Natural killer cell (primary cell): ENCODE measurements around the gene OLFML2A. TPM values are rescaled to one million over a fixed set of nuclear protein-coding genes. Genes with fewer than 3 reads are reported as not detected.

Source experiments
- ATAC-seq, 3 donors: fragments of 150-1000 bp in 2 of 3; fragments of 200-7000 bp in 1 of 3; cut with Tn5 transposase; 1 replicate in 1 of 3; 2 replicates in 2 of 3; pipeline ENCODE4 v1.10.0; 2021; ENCODE audit warnings: mild to moderate bottlenecking in 2 of 3, moderate library complexity in 2 of 3
- DNase-seq, 2 donors: peaks; one replicate each; pipeline versions ENCODE4 v3.0.0 to v3.0.0-alpha.2; 2013 to 2021; ENCODE audit warnings: mixed read lengths in 1 of 2
- H3K27ac ChIP-seq: one replicate; pipeline ENCODE4 v1.5.1; 2013; ENCODE audit warnings: mild to moderate bottlenecking, low read length
- H3K27me3 ChIP-seq: one replicate; pipeline ENCODE4 v1.6.1; 2013; ENCODE audit warnings: low read length; ENCODE audit not compliant: control insufficient read depth, insufficient read depth
- H3K36me3 ChIP-seq: one replicate; pipeline ENCODE4 v1.6.1; 2013; ENCODE audit warnings: low read length; ENCODE audit not compliant: control insufficient read depth, insufficient read depth
- H3K4me1 ChIP-seq: one replicate; pipeline ENCODE4 v1.6.1; 2013; ENCODE audit warnings: low read length; ENCODE audit not compliant: control insufficient read depth, insufficient read depth
- H3K4me3 ChIP-seq: one replicate; pipeline ENCODE4 v1.5.1; 2013; ENCODE audit warnings: low read length
- H3K9me3 ChIP-seq: one replicate; pipeline ENCODE4 v1.6.1; 2013; ENCODE audit warnings: low read length; ENCODE audit not compliant: control insufficient read depth, insufficient read depth
- H3K27ac Mint-ChIP-seq, 2 donors: one replicate each; pipeline ENCODE4 v1.8.0; 2022; ENCODE audit warnings: mild to moderate bottlenecking in 2 of 2, mixed read lengths in 2 of 2, moderate library complexity in 1 of 2
- H3K27me3 Mint-ChIP-seq, 2 donors: one replicate each; pipeline ENCODE4 v1.8.0; 2022; ENCODE audit warnings: low read depth in 2 of 2, mixed read lengths in 2 of 2
- H3K36me3 Mint-ChIP-seq: one replicate; pipeline ENCODE4 v1.8.0; 2022; ENCODE audit warnings: mixed read lengths
- H3K4me1 Mint-ChIP-seq, 2 donors: one replicate each; pipeline ENCODE4 v1.8.0; 2022; ENCODE audit warnings: mixed read lengths in 2 of 2
- H3K4me3 Mint-ChIP-seq: one replicate; pipeline ENCODE4 v1.8.0; 2022; ENCODE audit warnings: mild to moderate bottlenecking, moderate library complexity, mixed read lengths
- H3K9me3 Mint-ChIP-seq, 2 donors: one replicate each; pipeline ENCODE4 v1.8.0; 2022; ENCODE audit warnings: mixed read lengths in 2 of 2
- WGBS: methylation state at CpG from one replicate; pipeline ENCODE4 v1.1.7; 2013; ENCODE audit warnings: missing lambda C conversion rate; ENCODE audit not compliant: insufficient coverage; 5-methylcytosine and 5-hydroxymethylcytosine counted together
- intact Hi-C: fragments of 100-400 bp; cut with micrococcal nuclease; formaldehyde crosslinking; loops from one replicate; pipeline ENCODE4 v1.14.2; 2022
- total RNA-seq, 4 donors: library from RNA; stranded (reverse); fragments of 120-200 nt in 1 of 4; gene quantifications; one replicate each; pipeline versions ENCODE4 v1.2.3 to v1.2.4, GENCODE V29; 2013 to 2022
- TF ChIP-seq, protein P1 (sequence below): fragments of 200-600 bp; IDR thresholded peaks from one replicate; pipeline ENCODE4 v1.8.0; 2022; ENCODE audit warnings: antibody characterized with exemption

Gene OLFML2A
- total RNA-seq, 3 donors from 2014 or later (not counting 1 experiment from before 2014, with no cell fraction given), result not detected

DNA sequence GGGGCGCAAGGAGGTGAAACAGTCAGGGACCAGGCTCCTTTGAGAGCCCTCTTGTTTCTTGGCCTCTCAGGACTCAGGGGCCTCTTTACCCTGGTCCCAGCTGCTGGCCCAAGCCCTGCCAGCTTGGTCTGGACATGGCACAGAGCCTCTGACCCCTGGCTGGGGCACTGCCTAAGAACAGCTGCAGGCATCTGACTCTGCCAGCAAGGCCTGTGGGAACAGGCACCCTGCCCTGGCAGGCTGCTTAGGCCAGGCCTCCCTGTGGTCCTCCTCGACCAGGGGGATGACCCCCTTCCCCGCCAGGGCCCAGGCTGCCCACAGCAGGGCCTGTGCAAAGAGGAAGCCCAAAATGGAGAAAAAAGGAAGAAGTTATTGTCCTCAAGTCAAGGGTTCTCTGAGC lies 25.5 kb downstream of the OLFML2A start:
- ATAC-seq, result no peak
- WGBS, result 41% methylated on average over 3 of the region's 3 CpGs
- no peak overlapping the region for H3K27ac ChIP-seq

DNA sequence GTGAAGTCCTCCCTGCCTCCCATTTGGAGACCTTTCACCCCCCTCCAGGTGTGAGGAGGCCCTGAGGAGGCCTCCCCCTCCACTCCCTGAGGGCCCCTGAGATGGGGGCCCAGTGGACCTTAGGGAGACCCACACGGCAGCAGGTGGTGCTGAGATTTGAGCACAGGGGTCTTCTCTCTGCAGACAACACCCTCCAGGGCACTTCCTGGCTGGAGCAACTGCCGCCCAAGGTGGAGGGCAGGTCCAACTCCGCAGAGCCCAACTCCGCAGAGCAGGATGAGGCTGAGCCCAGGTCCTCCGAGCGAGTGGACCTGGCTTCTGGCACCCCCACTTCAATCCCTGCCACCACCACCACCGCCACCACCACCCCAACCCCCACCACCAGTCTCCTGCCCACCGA lies 27.0 kb downstream of the OLFML2A start:
- intact Hi-C loops, result no loop called here
- Mint-ChIP-seq H3K36me3 (no peaks in the 10 kb centered on the region), H3K27ac (no peak overlapping the region), H3K4me3 (no peak overlapping the region), H3K9me3 (no peaks in the 10 kb centered on the region), H3K4me1 (no peaks in the 10 kb centered on the region), H3K27me3 (peaks cover 0 to 5% of the 10 kb centered on the region in 2 donors)
- ATAC-seq, result no peak
- H3K9me3 ChIP-seq, result no peaks in the 10 kb centered on the region
- no peaks in the 10 kb centered on the region for H3K36me3 ChIP-seq
- no peak overlapping the region for H3K4me3 ChIP-seq
- 91% methylated on average over 8 of the region's 8 CpGs for WGBS
- no peaks in the 10 kb centered on the region for H3K27me3 ChIP-seq
- no peak overlapping the region for H3K27ac ChIP-seq
- TF ChIP-seq, protein P1, sequence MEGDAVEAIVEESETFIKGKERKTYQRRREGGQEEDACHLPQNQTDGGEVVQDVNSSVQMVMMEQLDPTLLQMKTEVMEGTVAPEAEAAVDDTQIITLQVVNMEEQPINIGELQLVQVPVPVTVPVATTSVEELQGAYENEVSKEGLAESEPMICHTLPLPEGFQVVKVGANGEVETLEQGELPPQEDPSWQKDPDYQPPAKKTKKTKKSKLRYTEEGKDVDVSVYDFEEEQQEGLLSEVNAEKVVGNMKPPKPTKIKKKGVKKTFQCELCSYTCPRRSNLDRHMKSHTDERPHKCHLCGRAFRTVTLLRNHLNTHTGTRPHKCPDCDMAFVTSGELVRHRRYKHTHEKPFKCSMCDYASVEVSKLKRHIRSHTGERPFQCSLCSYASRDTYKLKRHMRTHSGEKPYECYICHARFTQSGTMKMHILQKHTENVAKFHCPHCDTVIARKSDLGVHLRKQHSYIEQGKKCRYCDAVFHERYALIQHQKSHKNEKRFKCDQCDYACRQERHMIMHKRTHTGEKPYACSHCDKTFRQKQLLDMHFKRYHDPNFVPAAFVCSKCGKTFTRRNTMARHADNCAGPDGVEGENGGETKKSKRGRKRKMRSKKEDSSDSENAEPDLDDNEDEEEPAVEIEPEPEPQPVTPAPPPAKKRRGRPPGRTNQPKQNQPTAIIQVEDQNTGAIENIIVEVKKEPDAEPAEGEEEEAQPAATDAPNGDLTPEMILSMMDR, result no peak
- peaks cover 18% of the 10 kb centered on the region for H3K4me1 ChIP-seq
- no peak for DNase-seq

More for the DNA sequence above, 25.5 kb downstream of the OLFML2A start:
- Histone ChIP-seq H3K27me3 (no peaks in the 10 kb centered on the region), H3K4me3 (no peak overlapping the region), H3K36me3 (no peaks in the 10 kb centered on the region), H3K9me3 (no peaks in the 10 kb centered on the region), H3K4me1 (peaks cover 18% of the 10 kb centered on the region)
- H3K27ac Mint-ChIP-seq, result no peak overlapping the region
- H3K9me3 Mint-ChIP-seq, result no peaks in the 10 kb centered on the region
- peaks cover 0 to 3% of the 10 kb centered on the region in 2 donors for H3K27me3 Mint-ChIP-seq
- no peak overlapping the region for H3K4me3 Mint-ChIP-seq
- no peaks in the 10 kb centered on the region for H3K36me3 Mint-ChIP-seq
- intact Hi-C loops, result no loop called here
- TF ChIP-seq, protein P1, result no peak
- no peaks in the 10 kb centered on the region for H3K4me1 Mint-ChIP-seq
- DNase-seq, result no peak

DNA sequence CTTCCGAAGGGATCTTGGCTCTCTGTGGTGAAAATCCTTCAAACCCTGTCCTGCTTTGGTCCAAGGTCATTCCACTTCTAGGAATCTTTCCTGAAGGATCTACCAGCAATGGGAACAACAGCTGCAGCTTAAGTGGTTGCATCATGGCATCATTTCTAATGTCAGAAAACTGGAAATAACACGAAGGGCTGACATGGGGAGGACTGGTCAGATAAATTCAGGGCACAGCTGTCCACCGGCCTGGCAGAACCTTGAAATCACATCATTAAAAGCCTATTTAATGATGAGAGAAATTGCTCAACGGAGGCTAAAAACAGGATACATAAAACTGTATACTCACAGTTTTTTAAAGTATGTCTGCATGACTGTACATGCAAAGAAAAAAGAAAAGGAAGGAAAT lies 28.3 kb downstream of the OLFML2A start:
- no peaks in the 10 kb centered on the region for H3K9me3 ChIP-seq
- Mint-ChIP-seq H3K9me3 (no peaks in the 10 kb centered on the region), H3K4me3 (no peak overlapping the region), H3K36me3 (no peaks in the 10 kb centered on the region), H3K4me1 (no peaks in the 10 kb centered on the region), H3K27me3 (peaks cover 0 to 5% of the 10 kb centered on the region in 2 donors), H3K27ac (no peak overlapping the region)
- DNase-seq (no peak), ATAC-seq (no peak)
- no peaks in the 10 kb centered on the region for H3K36me3 ChIP-seq
- 83% methylated on average over 3 of the region's 4 CpGs for WGBS
- no peaks in the 10 kb centered on the region for H3K27me3 ChIP-seq
- intact Hi-C loops, result no loop called here
- H3K4me3 ChIP-seq, result no peak overlapping the region
- TF ChIP-seq, protein P1, result no peak
- no peak overlapping the region for H3K27ac ChIP-seq
- H3K4me1 ChIP-seq, result peaks cover 11% of the 10 kb centered on the region

DNA sequence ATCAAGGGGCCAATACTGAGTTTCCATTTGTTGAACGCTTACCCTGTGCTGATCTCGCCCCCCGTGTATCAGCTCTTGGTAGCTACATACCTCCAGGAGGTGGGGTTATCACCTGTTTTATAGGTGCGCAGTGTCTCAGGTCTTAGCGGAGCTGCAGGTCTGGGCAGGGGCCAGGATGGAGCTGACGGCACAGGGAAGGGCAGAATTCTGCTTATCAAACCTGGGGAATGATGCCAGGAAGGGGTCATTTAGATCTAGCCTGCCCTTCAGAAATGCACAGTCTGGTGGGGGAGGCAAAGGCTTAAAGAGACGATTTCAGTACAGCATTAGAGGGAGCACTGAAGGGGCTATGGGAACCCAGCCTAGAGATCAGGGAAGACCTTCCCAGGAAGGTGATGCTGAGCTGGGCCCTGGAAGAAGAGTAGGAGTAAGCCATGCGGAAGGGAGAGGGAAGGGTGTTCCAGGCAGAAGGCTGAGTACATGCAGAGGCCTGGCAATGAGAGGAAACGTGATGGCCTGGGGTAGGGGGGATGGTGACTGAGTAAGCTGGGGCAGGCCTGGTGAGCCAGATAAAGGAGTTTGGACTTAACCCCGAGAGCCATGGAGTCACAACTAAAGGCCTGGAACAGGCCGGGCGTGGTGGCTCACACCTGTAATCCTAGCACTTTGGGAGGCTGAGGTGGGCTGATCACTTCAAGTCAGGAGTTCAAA lies 31.5 kb downstream of the OLFML2A start:
- H3K4me3 ChIP-seq, result no peak overlapping the region
- ATAC-seq (no peak), DNase-seq (no peak)
- 92% methylated on average over 12 of the region's 12 CpGs for WGBS
- intact Hi-C loops, result no loop called here
- no peaks in the 10 kb centered on the region for H3K27me3 ChIP-seq
- TF ChIP-seq, protein P1, result no peak
- H3K4me1 ChIP-seq, result no peaks in the 10 kb centered on the region
- peaks cover 0 to 2% of the 10 kb centered on the region in 2 donors for H3K27me3 Mint-ChIP-seq
- no peaks in the 10 kb centered on the region for H3K36me3 ChIP-seq
- no peak overlapping the region for H3K4me3 Mint-ChIP-seq
- H3K36me3 Mint-ChIP-seq, result no peaks in the 10 kb centered on the region
- H3K27ac Mint-ChIP-seq, result no peak overlapping the region
- H3K4me1 Mint-ChIP-seq, result no peaks in the 10 kb centered on the region
- H3K9me3 Mint-ChIP-seq, result no peaks in the 10 kb centered on the region
- H3K27ac ChIP-seq, result no peak overlapping the region
- H3K9me3 ChIP-seq, result no peaks in the 10 kb centered on the region
